Left renal cortex interstitium (tissue), 4 donors: ENCODE measurements around the gene IL1RAPL2. TPM values are rescaled to one million over a fixed set of nuclear protein-coding genes. Genes with fewer than 3 reads are reported as not detected.
A peak's percentile ranks its signal among the peaks of the same experiment; 100 is the strongest.

Experiments
- DNase-seq, 4 donors: peaks; one replicate each; pipeline ENCODE4 v3.0.0-alpha.2; 2013; ENCODE audit warnings: low read depth in 4 of 4, low spot score in 2 of 4, missing footprints in 1 of 4
- polyA plus RNA-seq, 4 donors: library from polyadenylated mRNA; unstranded; fragments of 120-200 nt; gene quantifications; one replicate each; pipeline ENCODE4 v1.2.1, GENCODE V29; 2013; ENCODE audit not compliant: insufficient read length in 4 of 4

Gene IL1RAPL2
- polyA plus RNA-seq, 4 donors = 0.93 to 1.5 (median 1.3) TPM

DNA sequence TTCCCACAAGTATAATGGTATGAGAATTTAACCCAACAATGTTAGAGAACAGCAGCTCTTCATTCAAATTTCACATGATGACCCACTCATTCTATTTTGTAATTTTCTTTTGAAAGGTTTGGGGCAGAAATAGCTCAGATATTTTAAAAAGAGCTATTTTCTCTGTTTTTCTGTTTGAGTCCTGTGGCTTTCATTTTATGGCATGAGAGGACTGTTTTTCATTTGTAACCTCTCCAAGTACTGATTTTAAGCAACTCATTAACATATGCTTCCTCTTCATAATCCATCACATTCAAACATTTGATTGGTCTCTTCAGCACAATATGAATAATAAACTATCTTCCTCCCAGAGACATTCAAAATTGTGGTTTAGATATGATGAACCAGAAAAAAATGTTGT, 783.5 kb downstream of the IL1RAPL2 start:
- no peak for DNase-seq

GRCh38 chrX:105375816-105376215, 809.8 kb downstream of the IL1RAPL2 start:
- peak in 1 of 4 donors; percentile 2 for DNase-seq

DNA sequence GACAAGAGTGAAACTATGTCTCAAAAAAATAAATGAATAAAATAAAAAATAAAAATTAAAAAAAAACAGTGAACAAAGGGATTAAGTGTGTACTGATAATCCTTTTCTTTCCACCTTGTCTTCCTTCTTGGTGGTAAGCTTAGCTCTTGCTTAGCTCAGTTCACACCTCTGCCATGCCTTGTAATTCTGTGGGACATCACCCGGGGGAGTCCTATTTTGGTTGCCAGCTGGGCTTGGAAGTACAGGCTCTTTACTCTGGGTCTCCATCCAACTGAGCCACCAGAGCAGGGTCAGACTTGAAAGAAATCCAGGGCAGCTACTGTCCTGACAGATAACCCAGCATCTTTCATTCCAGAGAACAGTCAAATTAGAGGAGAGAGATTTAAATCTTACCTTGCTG, 858.7 kb downstream of the IL1RAPL2 start:
- DNase-seq = no peak

DNA sequence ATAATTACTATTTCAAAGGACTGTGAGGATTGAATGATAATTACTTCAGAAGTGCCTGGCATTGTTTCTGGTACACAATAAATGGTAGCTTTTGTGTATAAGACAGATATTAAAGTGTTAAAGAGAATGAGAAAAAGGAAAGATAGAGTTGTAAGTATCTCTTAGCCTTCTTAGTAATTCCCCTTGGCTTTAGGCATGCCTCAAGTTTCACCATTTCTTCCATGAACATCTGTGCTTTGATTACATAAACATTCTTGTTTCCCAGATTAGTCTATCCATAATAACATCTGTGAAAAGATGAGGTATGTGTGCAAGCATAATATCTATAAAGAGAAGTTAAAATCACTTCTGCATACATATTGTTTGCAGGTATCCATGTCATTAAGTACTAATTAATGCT, 885.4 kb downstream of the IL1RAPL2 start:
- no peak for DNase-seq

- DNase-seq = no peak
These were observed 892.8 kb downstream of the IL1RAPL2 start for GRCh38 chrX:105458846-105459245.

- no peak for DNase-seq
These were observed 894.4 kb downstream of the IL1RAPL2 start for GRCh38 chrX:105460376-105460775.

- DNase-seq = no peak
These were observed 895.0 kb downstream of the IL1RAPL2 start for GRCh38 chrX:105461016-105461415.

DNA sequence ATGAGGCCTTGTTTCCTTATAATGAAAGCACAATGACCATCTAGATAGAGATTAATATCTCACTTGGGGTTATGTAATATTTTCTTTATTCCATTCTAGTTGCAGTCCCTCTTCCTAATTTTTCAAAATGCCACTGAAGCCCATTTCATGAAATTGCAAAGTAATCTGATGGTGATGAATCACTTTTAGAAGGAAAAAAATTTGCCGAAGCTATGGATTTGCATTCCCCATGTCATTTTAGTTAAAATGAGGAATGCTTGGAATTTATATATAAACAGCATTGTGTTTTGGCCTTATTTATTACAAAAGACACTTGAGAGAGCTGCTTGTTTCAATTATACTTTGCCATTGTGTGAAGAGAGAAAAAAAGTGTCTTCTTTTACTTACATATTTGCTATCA, 896.2 kb downstream of the IL1RAPL2 start:
- DNase-seq = no peak

DNA sequence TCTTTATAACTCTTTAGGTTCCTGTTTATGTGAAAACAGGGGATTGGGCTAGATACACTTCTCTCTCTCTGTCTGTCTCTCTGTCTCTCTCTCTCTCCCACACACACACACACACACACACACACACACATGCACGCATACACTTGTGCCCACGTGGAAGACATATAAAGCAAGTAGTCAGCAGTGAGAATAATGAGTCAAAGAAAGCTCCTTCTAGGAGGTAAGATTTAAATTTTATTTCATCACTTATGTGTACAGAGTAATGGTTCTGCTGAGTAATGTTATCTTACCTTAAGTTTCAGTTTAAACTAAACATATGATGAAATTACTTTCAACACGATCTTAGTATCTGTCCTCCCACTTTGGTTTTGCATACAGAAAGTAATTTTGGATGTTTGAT, 897.5 kb downstream of the IL1RAPL2 start:
- no peak for DNase-seq

DNA sequence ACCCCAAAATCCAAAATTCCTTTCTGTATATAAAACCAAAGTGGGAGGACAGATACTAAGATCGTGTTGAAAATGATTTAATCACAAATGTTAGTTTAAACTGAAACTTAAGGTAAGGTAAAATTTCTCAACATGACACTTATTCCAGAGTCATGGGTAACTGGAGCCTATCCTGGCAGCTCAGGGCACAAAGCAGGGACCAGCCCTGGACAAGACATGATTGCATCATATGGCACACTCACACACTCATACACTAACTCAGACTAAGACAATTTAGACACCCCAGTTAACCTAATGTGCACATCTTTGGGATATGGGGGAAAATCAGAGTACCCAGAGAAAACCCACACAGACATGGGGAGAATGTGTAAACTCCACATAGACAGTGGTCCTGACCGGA, 898.6 kb downstream of the IL1RAPL2 start:
- no peak for DNase-seq

DNA sequence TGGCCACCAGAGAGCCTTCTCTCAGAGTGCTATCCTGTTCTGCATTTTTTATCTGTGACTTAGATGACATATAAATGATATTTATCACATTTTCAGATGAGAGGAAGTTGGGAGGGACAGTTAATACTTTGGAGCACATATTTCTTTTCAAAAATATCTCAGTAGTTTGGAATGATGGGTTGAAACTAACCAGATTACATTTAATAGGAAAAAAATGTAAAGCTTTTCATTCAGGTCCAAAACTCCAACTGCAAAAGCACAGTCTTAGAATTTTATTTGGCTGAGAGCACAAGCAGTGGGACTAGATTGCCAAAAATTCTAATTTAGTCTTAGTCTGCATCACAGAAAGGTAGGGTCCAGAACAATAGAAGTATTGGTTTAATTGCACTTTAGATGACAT, 902.7 kb downstream of the IL1RAPL2 start:
- DNase-seq = no peak

DNA sequence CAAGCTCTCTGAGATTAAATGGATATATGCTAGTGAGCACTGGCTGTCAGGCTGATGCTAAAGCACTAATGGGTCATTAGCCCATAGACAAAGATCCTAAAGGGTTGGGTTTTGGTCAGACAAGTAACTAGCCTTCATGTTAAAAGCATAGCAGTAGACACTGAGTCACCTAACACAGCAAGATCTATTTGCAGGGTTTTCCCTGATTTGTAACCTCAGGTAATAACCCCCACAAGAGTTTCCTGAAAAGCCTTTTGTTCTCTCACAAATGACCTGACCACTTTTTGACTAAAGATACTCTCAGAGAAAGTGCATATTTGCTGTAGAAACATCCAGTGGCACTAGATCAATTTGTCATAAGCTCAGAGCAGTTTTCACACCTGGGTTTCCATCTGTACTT, 905.6 kb downstream of the IL1RAPL2 start:
- DNase-seq = no peak

GRCh38 chrX:105475801-105476200, 909.8 kb downstream of the IL1RAPL2 start:
- no peak for DNase-seq

DNA sequence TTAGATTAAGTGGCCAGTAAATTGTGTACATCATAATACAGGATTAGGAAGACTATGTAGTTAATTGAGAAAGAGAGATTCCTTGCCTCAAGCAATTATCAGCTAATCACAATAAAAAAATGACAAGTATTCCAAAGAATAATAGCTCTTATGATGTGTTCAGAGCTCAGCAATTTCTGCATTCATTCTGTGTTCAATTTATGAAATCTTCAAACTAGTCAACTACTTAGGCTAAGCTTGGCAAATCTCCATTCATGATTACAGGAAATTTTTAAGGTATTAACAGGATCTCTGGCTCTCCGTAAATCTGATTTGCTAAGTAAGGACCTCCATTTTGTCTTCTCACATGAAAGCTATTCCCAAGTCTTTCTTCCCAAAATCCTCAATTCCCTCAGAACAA, 911.4 kb downstream of the IL1RAPL2 start:
- DNase-seq = no peak

- DNase-seq = no peak
These were observed 914.8 kb downstream of the IL1RAPL2 start for GRCh38 chrX:105480646-105481310.

- no peak for DNase-seq
These were observed 917.0 kb downstream of the IL1RAPL2 start for GRCh38 chrX:105483011-105483410.

- DNase-seq = no peak
These were observed 922.7 kb downstream of the IL1RAPL2 start for GRCh38 chrX:105488716-105489115.

- no peak for DNase-seq
These were observed 929.4 kb downstream of the IL1RAPL2 start for GRCh38 chrX:105495376-105495775.

DNA sequence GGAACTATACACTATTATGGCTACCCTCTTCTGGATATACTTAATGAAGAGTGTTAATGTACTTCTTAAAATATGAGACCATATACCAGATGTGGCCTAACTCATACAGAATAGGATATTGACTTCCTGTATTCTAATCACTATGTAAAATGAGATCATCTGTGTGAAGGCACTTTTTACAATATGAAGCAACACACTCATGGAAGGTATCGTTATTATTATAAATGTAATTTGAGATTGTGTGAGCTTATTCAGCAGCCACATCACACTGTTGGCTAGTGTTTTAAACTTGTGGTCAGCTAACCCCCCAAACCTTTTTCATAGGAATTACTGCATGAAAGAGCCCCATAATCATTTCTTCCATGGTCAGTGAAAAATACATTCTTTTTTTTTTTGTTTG, 936.3 kb downstream of the IL1RAPL2 start:
- no peak for DNase-seq

GRCh38 chrX:105515561-105515960, 949.6 kb downstream of the IL1RAPL2 start:
- no peak for DNase-seq

GRCh38 chrX:105526431-105526830, 960.4 kb downstream of the IL1RAPL2 start:
- no peak for DNase-seq

- DNase-seq = no peak
These were observed 961.8 kb downstream of the IL1RAPL2 start for GRCh38 chrX:105527759-105528158.

DNA sequence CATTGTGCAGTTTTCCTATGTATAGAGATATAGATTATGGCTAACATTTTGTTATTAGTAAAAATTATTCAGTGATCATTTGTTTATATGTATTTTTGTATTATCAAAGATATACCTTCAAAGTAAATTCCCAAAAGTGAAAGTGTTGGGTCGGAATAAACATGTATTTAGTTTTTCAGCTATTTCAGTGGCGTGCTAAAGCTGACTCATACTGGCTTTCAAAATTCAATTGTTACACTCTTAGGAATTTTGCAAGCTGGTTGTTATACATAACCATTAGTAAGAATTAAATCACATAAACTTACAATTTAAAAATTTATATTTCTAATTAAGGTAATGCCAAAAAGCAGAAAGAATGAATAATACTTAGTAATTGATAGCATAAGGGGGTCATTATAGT, 968.0 kb downstream of the IL1RAPL2 start:
- DNase-seq = no peak
